ENCODE data around the gene MARK1.

- TF ChIP-seq FOXK2 (IDR thresholded peaks at IDR 0.05) (no peak), TARDBP (IDR thresholded peaks at IDR 0.05) (no peak), ELF4 (IDR thresholded peaks at IDR 0.05) (no peak), SUZ12 (IDR thresholded peaks at IDR 0.05) (no peak), SP1 (IDR thresholded peaks at IDR 0.05) (no peak), FOXA1 (IDR thresholded peaks at IDR 0.05) (no peak), NFRKB (IDR thresholded peaks at IDR 0.05) (no peak), ARNT (IDR thresholded peaks at IDR 0.05) (no peak), PKNOX1 (IDR thresholded peaks at IDR 0.05) (no peak), HDGF (IDR thresholded peaks at IDR 0.05; ENCODE audit: borderline replicate concordance) (no peak), L3MBTL2 (conservative IDR thresholded peaks at IDR 0.05) (no peak), ZNF384 (IDR thresholded peaks at IDR 0.05) (no peak)
Measured at GRCh38 chr1:220708244-220708643, 180.3 kb downstream of the MARK1 start.

Measured in HEK293T (cell line).